Right renal pelvis (tissue), 4 donors: Measurements from ENCODE around the gene SMAD4. TPM values are rescaled to one million over a fixed set of nuclear protein-coding genes. Genes with fewer than 3 reads are reported as not detected.

Experiments used
- DNase-seq, 4 donors: peaks; one replicate each; pipeline ENCODE4 v3.0.0-alpha.2; 2013; ENCODE audit warnings: low read depth in 4 of 4, low spot score in 3 of 4, missing footprints in 1 of 4
- polyA plus RNA-seq, 4 donors: library from polyadenylated mRNA; unstranded; fragments of 120-200 nt; gene quantifications; one replicate each; pipeline ENCODE4 v1.2.1, GENCODE V29; 2013; ENCODE audit not compliant: insufficient read length in 4 of 4

The SMAD4 gene
- polyA plus RNA-seq, 4 donors, result 151 to 206 (median 189) TPM

DNA sequence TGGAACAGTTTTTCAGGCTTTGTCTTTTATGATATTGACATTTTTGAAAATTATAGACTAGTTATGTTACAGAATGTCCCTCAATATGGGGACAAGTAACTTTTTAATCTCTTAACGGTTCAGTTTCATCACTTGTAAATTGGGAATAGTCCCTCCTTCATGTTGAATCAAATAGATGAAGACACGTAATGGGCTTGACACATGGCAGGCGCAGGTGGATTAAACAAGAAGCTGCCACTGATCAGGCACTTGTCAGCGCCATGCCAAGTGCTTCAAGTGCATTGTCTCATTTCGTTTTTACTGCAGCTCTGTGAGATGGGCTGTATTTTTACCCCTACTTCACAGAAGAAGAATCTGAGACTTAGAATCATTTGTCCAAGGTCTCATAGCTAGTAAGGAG, 9.5 kb upstream of the SMAD4 start:
- DNase-seq, result no peak

DNA sequence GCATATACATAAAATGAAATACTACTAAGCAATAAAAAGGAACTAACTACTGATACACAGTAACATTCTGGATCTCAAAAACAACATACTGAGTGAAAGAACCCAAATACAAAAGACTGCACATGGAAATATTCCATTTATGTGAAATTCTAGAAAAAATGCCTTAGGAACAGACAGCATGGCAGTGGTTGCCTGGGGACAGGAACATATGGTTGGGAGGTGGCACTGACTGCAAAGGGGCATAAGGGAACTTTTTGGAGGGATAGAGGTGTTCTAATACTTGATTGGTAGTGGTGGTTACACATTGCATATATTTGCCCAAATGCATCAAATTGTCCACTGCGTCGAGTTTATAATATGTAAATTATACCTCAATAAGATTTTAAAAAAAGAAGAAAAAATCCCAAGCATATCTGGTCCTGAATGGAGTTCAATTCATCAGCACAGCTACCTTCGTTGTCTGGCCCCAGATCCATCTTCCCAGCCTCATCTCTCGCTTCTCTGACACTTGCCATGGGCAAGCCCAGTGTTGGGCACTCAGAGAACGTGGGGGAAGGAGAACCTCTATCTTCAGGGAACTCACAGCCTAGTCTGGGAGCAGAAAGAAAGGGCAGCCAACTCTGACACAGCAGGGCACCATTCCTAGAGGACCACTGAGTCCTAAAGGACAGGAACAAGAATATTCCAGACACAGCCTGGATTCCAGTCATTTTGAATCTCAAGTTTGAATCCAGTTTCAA, 8.6 kb upstream of the SMAD4 start:
- no peak for DNase-seq

DNA sequence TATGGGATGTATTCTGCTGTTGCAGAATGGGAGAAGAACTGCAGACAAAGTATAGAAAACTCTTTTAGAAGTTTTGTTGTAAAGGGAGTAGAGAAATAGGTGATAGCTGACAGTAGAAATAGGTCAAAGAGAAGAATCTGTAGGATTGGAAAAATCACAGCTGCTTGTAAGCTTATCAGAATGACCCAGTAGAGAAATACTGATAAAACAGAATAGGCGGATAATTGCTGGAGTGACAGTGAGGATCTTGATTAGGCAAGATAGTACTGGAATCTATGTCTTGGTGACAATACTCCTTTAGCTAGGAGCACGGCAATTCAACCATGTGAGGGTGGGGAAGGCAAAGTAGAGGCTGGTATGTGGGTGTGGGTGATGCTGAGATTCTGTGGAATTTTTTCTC, 4.5 kb upstream of the SMAD4 start:
- DNase-seq, result no peak

DNA sequence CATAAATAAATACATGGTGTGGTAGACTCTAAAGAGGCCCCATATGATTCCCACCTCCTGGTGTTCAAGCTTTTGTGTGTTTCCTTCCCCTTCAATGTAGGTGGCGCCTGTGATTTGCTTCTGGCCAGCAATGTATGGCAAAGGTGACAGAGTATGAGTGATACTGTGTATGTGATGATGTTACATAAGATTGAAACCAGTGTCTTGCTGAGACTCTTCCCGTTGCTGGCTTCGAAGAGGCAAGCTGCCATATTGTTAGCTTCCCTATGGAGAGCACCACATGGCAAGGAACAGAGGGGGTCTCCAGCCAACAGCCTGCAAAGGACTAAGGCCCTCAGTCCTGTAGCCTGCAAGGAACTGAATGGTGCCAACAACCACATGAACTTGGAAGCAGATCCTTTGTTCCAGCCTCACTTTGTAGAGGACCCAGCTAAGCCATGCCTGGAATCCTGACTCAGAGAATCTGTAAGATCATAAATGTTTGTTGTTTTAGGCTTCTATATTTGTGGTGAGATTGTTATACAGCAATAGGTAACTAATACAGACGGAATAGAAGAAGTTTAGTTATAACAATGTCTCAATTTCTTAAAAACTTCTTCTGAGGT, 1.7 kb upstream of the SMAD4 start:
- no peak for DNase-seq

DNA sequence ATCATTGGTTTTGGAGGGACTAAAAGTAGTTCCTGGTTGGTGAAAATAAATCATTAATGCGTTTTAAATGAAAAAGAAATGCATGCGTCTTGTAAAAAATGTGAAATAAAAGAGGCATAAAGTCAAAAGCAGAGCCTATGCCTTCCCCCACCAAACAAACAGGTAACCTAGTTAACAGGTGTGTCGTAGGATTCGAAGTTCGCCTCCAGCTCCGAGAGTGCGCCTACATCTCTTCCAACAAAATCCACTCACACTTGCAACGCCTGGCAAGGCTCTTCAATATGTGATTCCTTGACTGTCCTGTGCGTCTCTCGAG, 677 bp upstream of the SMAD4 start:
- peak in 1 of 4 donors; percentile 45 for DNase-seq

DNA sequence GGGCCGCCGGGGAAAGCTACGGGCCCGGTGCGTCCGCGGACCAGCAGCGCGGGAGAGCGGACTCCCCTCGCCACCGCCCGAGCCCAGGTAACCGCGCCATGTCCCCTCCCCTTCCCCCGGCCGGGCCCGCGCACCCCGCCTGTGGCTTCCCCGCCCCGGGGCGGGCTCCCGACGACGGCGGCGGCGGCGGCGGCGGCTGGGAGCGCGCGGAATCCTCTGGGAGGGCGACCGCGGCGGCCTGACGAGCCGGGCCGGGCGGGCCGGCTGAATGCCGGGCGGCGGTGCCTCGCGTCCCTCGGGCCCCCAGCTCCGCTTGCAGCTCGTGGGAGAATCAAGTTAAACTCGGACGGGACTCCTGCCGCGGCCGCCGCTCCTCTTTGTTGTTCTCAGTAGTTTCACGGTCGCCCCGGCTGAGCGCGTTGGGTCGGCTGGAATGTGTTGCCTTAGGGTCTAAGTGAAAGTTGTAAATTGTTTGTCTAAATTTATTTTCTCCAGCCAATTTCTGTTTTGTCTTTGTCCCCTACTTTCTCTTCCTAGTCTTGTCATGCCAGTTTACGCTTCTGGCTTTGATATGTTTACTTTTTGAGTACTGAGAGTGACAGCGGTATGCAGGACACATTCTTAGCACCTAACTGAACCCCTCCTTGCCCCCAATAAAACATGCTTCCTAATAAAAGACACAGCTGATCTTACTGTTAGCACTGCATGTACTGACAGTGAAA, 685 bp downstream of the SMAD4 start:
- peak in 3 of 4 donors; percentile 16 to 49 (median 39) for DNase-seq

DNA sequence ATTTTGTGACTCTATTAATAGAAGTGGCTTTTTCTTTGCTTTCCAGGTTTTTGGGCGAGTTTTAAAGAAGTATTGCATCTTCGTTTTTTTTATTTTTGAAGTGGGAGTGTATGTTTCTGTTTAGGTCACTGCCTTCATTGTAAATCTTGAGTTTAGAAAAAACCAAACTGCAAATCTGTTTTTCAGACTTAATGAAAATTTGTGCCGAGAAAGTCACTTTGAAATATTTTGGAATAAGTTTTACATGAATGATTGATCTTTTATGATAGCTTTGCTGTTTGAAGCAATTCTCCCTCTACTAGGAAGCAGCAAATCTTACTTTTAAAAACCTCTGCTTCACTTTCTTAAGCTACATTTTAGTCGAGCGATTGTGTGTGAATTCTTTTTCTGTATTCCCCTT, 2.2 kb downstream of the SMAD4 start:
- no peak for DNase-seq

DNA sequence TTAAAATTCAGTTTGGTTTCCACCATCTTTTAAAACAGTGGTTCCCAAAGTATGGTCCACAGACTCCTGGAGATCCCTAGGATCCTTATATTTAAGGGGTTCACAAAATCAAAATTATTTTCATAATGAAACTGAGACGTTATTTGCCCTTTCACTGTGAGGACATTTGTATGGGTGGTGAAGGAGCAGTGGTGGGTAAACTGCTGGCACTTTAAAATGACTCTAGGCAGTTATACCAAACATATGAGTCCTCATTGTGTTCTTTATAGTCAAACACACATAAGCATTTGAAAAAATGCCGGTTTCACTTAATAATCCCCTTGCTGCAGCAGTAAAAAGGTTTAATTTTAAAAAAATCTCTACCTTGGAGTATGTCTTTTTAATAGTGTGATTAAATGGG, 7.2 kb downstream of the SMAD4 start:
- DNase-seq, result no peak

DNA sequence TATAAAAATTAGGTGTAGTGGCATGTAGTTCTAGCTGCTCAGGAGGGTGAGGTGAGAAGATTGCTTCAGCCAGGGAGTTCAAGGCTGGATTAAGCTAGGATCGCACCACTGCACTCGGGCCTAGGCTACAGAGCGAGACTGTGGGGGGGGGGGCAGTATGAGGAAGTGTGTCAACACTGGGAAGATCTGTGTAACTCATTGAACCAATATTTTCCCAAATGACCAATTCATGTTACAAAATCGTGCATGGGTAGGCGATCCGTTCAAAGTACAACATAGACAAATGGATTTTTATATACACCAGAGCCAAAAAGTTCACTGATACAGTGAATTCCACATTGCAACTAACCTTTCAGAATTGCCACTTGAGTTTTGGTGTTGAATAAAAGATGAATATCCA, 8.1 kb downstream of the SMAD4 start:
- DNase-seq, result no peak

DNA sequence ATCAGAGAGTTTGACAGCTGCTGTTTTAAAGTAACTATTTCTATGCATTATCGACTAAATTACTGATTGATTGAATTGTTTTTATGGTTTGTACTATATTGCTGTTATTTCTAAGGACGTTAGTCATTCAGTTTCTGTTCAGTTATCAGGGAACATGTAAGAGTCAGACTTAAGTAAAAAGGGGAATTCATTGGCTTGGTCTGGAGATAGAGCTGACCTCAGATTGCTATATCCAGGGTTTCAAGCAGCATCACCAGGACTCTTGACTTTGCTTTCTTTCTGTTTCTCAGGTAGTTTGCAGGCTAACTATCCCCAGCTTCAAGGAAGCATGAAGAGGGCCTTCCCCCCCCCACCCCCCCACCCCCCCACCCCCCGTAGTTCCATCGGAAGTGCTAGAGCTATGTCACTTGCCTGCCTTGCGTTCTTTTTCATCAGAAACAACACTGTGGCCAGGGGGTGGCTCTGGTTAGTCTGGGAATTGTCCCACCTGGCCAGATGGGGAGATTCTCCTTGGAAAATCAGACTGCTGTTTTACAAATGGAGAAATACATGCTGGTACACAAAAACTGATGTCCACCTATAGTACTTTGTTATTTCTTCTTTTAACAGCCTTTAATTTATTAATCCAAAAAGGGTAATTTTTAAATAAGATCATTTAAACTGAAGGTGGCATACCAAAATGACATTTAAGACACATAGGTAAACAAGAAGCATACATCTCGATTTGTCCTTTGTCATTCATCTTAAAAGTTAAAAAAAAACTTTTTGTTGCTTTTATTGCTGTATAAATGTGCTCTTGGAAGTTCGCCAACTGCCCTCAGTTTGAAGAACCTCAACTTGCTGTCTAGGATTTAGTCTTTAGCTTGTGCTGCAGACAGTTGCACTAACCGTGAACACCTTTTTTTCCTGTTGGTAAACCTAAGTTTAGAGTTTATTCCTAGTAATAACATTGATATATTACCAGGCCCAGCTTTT, 9.4 kb downstream of the SMAD4 start:
- no peak for DNase-seq

DNA sequence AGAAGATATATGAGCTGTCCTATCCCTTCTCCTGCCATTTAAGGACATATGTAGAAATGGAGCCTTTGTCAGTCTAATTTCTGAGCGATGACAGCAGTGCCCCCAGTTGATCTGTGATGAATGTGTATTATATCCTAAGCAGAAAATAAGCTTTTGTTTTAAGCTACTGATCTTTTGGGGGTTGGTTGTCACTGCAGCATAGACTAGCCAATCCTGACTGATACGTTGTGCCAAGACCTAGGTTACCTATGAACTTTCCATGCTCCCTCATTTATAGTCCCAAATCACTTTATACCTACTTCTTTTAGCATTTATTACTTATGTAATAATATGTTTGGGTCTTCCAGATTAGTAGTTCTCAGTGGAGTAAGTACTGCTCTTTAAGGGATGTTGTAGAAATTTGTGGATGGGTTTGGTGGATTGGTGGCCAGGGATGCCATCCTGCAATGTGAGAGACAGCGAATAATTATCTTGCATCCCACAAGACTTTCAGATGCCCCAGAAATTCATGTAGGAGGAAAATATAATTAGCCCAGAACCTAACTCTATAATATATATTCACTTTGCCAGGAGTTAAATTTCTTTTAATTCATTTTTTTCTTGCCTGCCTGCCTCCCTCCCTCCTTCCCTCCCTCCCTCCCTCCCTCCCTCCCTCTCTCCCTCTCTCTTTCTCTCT, 11.8 kb downstream of the SMAD4 start:
- no peak for DNase-seq

DNA sequence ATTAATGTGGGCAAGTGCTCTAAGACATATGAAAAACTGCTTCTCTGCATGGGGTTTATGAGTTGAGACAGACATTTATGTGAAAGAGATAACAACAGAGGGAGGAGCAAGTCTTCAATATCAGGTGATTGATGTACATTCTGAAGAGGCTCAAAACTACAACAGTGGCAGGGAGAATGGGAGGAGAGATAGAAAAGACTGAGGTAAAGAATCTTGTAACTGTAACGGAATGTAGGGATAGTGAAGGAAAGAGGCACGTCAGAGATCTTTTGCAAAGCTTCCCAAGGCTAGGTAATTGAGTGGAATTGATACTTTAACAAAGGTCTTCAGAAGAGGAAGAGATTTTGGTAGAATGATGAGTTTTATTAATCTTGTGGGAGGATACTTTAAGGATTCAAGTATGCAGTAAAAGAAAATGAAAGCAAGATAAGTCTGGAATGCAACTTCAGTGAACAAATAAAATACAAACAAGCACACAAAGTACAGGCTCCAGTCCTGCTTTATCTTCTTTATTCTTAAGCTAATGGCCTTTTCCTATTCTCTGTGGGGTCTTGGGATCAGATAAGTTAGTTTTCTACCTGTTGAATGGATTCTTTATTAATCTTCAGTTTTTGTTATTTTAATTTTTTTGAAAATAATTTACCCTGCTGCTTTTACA, 15.0 kb downstream of the SMAD4 start:
- DNase-seq, result no peak

DNA sequence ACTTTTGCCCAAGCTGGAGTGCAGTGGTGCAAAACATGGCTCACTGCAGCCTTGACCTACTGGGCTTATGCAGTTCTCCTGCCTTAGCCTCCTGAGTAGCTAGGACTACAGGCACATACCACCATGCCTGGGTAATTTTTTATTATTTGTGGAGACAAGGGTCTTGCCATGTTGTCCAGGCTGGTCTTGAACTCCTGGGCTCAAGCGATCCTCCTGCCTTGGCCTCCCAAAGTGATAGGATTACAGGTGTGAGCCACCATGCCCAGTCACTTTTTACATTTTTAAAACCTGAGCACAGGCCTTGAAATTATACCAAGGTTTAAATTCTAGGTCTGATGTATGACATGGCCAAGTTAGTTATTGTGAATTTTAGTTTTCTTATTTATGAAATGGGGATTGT, 18.2 kb downstream of the SMAD4 start:
- DNase-seq, result no peak

DNA sequence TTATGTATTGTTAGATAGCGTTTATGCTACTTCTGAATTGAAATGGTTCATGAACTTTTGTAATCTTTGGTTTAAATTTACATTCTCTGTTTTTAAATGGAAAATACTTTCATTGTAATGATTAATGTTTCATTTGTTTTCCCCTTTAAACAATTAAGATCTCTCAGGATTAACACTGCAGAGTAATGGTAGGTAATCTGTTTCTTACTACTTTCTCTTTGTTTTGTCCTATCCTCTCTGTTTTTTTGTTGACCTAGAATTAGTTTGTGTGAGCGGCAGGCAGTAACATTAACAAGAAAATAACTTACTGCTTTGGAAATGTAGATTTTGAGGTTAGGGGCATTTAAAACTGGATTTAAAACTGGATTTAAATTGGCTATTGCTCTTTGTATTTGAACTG, 19.1 kb downstream of the SMAD4 start:
- no peak for DNase-seq

DNA sequence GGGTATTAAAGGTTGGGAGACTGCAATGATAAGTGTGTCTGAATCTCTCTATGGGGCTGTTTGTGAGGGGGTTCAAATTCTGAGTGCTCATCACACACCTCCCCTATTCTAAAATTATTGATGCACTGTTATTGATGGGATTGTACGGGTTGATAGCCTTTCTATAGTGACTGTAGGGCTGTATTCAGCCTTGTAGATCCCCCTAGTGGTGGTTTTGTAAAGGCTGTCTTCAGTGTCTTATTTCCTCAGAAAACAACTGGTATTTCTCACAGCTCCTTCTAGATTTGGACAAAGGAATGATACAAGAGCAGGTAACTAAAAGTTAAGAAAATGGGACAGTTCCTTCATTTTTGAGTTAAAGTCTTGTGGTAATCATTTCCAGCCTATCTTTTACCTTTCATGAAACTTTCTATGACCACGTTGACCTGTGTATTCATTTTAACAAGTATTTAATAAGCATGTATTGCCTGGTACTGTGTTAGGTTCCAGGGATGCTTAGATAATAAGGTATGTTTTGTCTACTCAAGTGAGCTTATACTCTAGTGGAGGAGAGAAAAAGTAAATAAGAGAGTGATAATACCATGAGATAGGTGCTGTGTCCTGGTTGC, 21.2 kb downstream of the SMAD4 start:
- DNase-seq, result peak in 1 of 4 donors; percentile 31

DNA sequence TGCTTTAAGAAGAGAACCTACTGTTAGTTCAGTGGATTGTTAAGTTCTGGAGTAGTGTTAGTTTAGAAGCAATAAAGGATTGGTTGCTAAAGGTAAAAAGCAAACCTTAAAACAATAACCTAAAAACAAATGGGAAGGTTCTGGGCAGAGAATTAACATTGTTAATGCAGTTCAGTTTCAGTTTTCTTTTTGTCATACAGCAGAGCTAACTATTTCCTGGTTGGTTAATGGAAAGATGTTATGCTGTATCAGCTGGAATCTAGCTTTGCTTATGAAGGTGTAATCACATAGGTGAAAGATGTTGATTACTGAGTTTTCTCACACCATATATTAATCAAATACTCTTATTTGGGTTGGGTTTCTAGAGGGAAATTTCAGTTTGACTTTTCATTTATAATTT, 23.8 kb downstream of the SMAD4 start:
- no peak for DNase-seq

DNA sequence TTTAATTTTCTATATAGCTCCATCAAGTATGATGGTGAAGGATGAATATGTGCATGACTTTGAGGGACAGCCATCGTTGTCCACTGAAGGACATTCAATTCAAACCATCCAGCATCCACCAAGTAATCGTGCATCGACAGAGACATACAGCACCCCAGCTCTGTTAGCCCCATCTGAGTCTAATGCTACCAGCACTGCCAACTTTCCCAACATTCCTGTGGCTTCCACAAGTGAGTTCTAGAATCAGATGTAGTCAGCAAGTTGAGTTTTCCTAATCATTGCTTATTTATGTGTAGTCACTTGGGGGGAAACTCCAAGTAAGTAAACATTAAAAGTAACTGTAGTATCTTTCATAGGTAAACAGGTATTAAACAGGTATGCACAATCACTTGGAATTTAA, 24.8 kb downstream of the SMAD4 start:
- DNase-seq, result no peak

DNA sequence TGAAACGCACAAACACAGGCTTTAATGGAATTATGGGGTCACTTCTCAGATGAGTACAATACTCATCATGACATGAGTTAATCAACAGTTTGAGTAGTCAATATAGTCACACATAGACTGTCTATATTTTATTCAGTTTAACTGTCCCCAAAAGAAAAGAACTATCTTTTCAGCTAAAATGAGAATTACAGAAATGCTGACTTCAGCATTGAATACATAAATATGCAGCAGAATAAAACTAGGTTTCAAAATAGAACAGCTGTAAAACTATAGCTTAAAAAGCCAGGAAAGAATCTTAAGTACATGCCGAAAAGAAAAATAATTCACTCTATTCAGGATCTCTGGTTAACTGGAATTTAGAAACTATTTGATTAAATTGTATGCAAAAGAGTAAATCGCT, 30.0 kb downstream of the SMAD4 start:
- DNase-seq, result no peak

DNA sequence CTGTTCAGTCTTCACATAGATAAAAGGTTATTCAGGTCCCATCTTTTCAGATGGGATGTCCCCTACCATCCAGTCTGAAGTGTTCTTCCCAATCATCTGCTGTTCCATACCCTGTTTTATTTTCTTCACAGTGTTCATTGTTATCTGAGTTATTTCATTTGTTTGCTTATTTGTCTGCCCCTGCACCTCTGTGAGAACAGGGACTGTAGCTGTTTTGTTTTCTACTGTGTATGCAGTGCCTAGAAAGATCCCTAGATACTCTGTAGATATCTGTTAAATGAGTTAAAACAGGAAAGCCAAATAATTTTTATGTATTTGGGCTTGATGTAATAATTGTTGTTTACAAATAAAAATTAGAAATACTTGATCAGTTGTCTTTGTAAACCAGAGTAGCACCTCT, 34.2 kb downstream of the SMAD4 start:
- DNase-seq, result no peak
